ENCODE measurements around the gene ITGAX.
"Not testable (repeated sequence)": the region's sequence is repeated elsewhere in the genome, so short reads cannot be mapped to it uniquely, and the experiment has no call there.

Gene ITGAX

GRCh38 chr16:31412750-31413149, 57.8 kb downstream of the ITGAX start:
- DNase-seq, result no peak

GRCh38 chr16:31413381-31413780, 58.4 kb downstream of the ITGAX start:
- DNase-seq, result no peak

GRCh38 chr16:31413943-31414342, 59.0 kb downstream of the ITGAX start:
- DNase-seq, result no peak

- no peak for DNase-seq
Observed at GRCh38 chr16:31414706-31415105, 59.7 kb downstream of the ITGAX start.

- DNase-seq, result no peak
Observed at GRCh38 chr16:31416371-31416770, 61.4 kb downstream of the ITGAX start.

- DNase-seq, result not testable (repeated sequence)
Observed at GRCh38 chr16:31417036-31417435, 62.1 kb downstream of the ITGAX start.

- no peak for DNase-seq
Observed at GRCh38 chr16:31417916-31418315, 62.9 kb downstream of the ITGAX start.

- no peak for DNase-seq
Observed at GRCh38 chr16:31420037-31420436, 65.1 kb downstream of the ITGAX start.

GRCh38 chr16:31421587-31421986, 66.6 kb downstream of the ITGAX start:
- DNase-seq, result no peak

- DNase-seq, result no peak
Observed at GRCh38 chr16:31423241-31423640, 68.3 kb downstream of the ITGAX start.

- no peak for DNase-seq
Observed at GRCh38 chr16:31423801-31424200, 68.8 kb downstream of the ITGAX start.

GRCh38 chr16:31427441-31428278, 72.7 kb downstream of the ITGAX start:
- DNase-seq, result no peak

GRCh38 chr16:31428279-31428597, 73.3 kb downstream of the ITGAX start, which contains the start of gene COX6A2:
Gene COX6A2 (minus strand): TSS chr16:31428360. CDS start chr16:31428325, 35 bp downstream.
- DNase-seq, result no peak

- DNase-seq, result no peak
Observed at GRCh38 chr16:31428638-31429247, 73.8 kb downstream of the ITGAX start.

- no peak for DNase-seq
Observed at GRCh38 chr16:31429314-31429713, 74.3 kb downstream of the ITGAX start.

- no peak for DNase-seq
Observed at GRCh38 chr16:31429796-31430195, 74.8 kb downstream of the ITGAX start.

GRCh38 chr16:31430380-31431052, 75.5 kb downstream of the ITGAX start:
- no peak for DNase-seq

Measured in DMS153 (cell line).